HG03342 (cell line): ENCODE results near the gene TRIM28.
"Not testable (repeated sequence)": the region's sequence is repeated elsewhere in the genome, so short reads cannot be mapped to it uniquely, and the experiment has no call there.

Experiments used
- ATAC-seq: cut with Tn5 transposase; IDR thresholded peaks from one replicate; pipeline ENCODE4 v1.9.1; 2021; ENCODE audit warnings: mild to moderate bottlenecking, moderate library complexity; ENCODE audit not compliant: unreplicated experiment

Gene TRIM28

DNA sequence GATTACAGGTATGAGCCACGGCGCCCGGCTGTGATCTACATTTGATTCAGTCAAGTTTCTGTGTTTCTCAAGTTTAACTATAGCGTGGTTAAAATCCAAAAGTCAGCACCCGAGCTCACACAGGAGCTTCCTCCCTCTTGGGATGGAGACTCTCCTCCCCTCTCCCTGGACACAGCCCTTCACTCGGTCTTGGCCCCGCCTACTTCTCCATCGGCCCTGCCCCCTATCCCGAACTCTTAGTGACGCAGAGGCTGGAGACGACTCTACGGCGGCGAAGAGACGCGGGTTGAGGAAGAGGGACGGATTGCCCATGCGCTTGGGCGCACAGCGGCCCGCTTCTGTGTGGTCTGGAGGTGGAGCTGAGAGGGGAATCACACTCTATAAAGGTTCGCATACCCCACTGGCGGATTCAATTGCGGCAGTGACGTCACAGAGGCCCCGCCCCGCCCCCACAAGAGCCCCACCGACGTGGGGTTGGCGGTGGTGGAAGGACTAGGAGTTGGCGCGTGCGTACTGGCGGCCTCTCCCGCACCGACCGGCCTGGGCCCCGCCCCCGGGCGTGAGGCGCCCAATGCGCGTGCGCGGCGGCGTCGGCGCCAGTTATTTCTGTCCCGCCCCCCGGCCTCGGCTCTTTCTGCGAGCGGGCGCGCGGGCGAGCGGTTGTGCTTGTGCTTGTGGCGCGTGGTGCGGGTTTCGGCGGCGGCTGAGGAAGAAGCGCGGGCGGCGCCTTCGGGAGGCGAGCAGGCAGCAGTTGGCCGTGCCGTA lies at the start of gene TRIM28:
TSS of gene TRIM28 (plus strand) at position 239 of the 765 bp plus-strand sequence. CDS start 694 bp downstream, outside the sequence.
- ATAC-seq, result peak; percentile 77

DNA sequence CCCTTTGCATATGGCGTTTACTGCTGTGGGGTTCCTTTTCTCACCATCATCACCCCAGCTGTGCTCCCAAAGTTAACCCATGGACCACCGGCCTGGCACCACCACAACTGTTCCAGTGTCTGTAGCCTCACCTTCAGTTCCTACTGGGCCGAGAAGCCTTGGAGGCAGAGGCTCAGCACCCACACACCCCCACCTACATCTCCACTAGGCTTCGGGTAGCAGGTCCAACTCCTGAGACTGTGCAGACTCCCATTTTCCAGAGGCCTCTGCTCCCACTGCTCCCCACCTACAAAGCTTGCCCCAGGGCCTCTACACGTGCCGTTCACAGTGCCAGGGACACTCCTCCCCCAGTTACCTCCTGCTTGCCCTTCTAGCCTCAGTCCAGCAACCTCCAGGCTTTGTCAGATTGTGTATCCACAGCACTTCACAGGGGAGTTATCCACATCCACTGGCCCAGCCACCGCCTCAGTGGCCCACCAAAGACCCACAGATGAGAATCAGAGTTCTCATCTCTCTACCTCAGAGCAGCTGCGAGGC lies 46.2 kb upstream of the TRIM28 start:
- no peak for ATAC-seq

DNA sequence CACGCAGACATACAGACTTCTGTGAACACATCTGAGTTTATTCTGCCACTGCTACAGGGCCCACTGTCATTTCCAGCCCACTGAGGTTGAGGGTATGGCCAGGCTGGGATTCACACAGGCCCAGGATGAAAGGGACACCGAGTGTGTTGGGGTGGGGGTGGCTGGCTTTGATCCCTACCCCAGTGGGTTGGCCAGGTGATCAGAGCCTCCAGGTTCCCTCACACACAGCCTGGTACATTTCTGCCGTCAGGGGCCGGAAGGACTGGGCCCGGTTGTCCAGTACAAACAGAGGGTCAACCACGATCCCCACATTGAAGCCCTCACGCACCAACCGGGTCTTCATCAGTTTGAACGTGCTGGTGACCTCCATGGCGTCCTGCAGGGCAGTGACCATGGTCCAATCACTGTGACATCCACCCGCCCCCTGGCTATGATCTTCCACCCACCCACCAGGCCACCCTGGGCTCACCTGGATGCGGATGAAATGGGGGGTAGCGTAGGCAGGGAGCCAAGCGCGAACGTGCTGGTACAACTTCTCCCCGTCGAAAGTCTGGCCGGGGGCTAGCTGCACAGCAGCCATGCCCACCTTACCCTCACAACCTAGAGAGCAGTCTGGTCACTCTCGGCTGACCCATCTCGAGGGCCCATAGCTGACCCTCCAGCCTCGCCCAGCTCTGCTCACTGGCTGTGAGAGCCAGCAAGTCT lies 45.4 kb upstream of the TRIM28 start:
- ATAC-seq, result no peak

DNA sequence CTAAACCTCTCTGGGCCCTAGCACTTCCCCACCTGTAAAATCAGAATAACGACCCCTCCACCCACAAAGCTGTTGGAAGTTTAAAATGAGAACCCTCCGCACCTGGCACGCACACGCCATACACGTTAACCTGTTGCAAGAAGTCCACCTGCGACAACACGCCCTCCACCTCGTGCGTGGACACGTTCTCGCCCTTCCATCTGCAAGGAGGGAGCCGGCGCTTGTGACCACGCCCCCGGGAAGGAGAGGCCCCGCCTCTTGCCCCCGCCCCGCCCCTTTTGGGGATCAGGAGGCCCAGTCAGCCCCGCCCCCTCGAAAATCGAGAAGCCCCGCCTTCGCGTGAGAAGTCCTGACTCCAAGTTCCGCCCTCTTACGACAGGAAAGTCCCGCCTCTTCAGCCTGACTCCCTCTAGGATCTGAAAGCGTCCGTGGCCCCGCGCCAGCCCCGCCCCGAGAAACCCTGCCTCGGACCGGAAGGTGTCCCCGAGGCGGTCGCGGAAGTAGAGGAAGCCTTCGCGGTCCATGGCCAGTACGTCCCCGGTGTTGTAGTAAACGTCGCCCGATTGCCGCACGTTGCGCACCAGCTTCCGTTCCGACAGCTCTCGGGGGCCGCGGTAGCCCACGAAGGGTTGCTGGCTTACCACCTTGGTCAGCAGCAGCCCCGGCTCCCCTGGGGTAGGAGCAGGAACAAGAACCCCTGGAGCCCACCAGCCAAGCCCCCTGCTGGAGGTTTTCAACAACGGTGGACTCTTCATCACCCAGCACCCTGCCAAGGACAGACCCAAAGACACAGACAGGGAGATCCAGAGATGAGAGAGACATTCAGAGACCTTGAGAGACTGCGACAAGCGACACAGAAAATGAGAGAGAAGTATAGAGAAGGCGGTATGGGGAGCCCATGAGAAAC lies 44.6 kb upstream of the TRIM28 start:
- ATAC-seq, result peak; percentile 92

DNA sequence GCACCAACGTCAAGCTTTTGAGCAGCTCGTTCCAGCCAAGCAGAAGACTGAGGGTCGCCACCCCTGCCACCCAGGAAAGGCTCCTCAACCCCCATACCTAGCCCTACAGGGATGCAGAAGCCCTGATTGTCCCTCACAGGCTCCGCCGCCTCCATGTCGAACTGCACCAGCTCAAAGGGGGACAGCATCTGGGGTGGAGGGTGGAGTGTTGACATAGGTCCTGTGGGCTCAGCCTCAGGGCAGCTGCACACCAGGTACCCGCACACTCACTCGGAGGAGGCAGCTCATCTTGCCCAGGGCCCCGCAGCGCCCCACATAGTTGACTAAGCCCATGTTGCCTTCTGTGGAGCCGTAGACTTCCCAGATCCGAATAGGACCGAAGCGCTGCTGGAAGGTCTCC lies 43.6 kb upstream of the TRIM28 start:
- ATAC-seq, result no peak

DNA sequence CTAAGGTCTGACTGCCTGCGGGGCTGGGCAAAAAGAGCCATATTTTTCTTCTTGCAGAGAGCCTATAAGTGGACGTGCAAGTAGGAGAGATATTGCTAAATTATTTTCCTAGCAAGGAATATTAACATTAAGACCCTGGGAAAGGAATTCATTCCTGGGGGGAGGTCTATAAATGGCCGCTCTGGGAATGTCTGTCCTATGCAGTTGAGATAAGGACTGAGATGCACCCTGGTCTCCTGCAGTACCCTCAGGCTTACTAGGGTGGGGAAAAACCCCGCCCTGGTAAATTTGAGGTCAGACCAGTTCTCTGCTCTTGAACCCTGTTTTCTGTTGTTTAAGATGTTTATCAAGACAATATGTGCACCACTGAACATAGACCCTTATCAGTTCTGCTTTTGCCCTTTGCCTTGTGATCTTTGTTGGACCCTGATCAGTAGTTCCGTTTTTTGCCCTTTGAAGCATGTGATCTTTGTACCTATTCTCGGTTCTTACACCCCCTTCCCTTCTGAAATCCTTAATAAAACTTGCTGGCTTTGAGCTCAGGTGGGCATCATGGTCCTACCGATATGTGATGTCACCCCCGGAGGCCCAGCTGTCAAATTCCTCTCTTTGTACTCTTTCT lies 36.2 kb upstream of the TRIM28 start:
- not testable (repeated sequence) for ATAC-seq

DNA sequence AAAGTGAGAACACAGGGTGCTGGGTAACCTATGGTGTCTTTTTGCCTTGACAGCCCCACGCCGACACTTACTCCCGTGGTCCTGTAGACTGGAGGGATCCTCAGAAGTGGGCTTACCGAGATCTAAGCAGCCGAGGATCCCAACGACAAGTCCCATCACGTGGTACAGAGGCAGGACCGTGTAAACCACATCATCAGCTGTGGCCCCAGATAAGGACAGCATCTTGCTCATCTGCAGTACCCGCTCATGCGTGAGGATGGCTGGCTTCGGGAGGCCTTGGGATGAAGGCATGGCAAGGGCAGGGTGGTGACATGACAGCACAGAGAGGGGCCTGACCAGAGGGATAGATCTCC lies 34.2 kb upstream of the TRIM28 start:
- ATAC-seq, result no peak

DNA sequence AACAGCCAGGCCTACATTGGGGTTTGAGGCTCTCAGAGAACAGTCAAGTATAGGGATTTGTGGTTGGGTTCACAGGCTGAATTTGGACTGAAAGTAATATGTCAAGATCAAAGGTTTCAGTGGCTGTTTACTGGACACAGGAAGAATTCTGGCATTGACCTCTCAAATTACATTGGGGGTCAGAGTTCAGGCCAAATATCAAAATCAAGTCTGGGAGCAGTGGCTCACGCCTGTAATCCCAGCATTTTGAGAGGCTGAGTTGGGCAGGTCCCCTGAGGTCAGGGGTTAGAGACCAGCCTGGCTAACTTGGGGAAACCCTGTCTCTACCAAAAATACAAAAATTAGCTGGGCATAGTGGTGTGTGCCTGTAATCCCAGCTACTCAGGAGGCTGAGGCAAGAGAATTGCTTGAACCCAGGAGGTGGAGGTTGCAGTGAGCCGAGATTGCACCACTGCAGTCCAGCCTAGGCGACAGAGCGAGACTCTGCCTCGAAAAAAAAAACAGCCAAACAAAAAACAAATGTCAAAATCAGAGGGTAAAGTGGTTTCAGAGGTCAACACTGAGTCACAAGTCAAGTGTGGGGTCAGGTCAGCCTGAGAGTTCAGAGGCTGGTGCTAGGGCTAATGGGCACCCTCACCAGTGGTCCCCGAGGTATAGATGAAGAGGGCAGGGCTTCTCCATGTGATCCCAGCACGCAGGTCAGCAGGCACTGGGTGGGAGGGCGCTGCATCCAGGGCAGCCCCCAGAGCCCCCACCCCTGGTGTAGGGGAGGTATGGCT lies 33.6 kb upstream of the TRIM28 start:
- no peak for ATAC-seq

DNA sequence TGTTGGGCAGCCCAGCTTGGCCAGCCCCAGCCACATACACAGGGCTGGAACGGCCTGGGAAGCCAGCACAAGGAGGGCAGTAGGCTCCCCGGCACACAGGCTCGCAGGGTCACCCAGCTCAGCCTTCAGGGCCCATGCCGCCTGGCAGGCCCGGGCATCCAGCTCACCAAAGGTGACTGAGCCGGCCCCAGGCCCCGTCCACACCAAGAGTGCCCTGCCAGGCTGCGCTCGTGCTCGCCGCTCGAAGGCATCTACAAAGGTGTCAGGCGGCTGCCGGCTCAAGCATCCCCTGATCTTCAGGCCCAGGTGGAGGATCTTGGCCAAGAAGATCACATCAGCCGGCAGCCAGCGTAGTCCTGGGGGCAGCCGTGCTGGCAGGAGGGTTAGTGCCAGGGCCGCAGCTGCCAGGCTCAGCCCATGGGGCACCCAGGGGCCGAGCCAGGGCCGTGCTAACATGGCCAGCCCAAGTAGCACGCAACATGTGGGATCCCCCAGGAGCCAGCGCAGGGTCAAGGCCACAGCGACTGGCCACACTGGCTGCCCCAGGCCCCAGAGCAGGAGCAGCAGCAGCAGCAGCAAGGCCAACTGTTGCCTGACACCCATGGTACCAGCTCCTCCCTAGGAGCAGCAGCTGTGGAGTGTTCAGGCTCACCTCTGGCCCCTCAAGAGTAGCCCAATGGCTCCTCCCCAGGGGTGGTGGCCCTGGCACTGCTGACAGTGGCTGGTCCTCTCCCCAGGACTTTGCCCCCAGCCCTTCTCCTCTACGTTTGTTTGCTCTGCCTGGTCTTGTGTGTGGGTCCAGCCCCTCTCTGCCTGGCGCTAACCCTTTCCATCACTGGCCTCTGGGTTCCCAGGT lies 32.3 kb upstream of the TRIM28 start, which contains the start of gene SLC27A5:
TSS of gene SLC27A5 (minus strand) at position 640 of the 856 bp plus-strand sequence. CDS start at position 603, 37 bp downstream.
- no peak for ATAC-seq

DNA sequence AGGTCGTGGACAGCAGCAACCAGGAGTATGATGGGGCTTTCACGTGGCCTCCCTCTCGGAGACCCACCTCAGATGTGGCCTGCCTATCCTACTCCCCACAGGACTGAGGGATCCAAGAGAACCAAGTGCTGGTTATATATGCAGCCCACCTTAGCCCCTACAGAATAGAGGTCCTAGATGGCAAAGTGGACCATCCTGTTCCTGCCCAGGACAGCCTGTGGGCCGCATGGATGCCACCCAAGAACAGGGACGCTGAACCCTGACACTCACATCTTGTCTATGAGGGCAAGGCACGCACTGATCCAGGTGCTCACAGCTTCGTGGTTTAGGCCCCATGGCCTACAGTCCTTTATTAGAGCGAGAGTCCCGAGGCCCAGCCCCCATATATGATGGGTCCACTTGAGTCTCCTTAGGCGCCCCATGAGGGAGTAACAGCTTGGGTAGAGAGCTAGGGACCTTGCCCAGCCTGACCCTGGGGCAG lies 30.6 kb upstream of the TRIM28 start:
- ATAC-seq, result no peak

DNA sequence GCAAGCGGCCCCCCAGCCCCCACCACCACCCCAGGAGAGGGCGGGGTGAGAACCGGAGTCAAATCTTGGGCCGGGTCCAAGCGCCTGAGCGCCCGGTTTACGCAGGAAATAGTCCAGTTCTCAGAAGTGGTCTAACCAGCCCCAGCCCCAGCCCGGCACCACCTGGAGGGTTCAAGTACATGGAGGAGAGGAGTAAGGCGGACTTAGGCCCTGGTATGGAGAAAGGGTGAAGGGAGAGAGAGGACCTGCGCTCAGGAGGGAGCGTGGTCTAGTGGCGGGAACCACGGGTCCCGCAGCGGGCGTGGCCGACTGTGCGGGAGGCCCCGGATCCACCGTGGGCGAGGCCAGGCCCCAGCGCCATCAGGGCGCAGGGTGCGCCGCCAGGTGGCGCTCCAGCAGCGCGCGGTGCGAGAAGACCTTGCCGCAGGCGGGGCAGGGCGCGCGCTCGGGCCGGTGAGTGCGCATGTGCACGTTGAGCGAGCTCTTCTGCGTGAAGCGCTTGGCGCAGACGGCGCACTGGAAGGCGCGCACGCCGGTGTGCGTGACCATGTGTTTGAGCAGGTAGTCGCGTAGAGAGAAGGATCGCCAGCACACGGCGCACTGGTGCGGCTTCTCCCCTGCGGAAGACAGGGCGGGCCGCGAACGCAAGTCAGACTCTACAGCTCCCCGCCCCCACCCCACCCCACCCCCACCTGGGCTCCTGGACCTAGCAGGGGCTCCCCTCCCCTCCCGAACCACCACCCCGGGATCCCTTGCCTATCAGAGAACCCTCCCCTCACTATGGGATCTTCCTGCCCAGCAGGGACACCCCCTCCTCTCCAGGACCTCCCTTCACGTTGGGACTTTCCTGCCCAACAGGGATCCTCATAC lies 29.9 kb upstream of the TRIM28 start:
- peak; percentile 62 for ATAC-seq

DNA sequence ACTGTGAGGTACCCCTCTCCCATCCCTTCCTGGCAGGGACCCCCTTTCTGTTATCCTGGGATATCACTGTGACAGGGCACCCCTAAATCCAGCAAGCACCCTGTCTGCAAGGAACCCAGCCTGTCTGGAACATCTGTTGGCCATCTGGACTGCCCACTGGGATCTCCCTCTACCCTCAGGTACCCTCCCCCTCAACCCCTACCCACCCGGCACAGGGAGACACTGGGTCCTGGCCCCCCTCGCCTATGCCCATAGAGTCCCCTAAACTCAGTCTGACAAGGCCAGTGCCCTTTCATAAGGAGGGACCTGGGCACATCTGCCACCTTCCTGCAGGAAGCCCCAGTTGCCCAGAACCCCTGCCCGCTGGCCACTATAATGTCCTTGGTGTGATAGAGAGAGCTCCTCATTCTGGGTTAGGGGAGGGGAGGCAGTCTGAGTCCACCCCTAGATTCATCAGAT lies 29.3 kb upstream of the TRIM28 start:
- ATAC-seq, result no peak

DNA sequence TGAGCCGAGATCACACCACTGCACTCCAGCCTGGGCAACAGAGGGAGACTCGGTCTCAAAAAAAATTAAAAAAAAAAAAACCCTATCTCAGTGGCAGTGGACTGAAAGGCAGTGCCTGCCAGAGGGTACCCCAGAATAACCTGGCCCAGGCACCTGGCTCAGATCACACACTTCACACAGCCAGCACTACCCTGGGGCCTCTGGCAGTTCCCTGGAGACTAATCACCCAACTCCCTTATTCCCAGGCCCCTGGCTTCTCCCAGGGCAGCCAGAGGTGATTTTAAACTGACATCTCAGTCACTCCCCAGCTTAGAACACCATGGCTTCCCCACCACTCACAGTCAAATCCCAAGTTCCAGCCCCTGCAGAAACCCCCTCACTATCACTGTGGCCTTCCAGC lies 28.6 kb upstream of the TRIM28 start:
- no peak for ATAC-seq

DNA sequence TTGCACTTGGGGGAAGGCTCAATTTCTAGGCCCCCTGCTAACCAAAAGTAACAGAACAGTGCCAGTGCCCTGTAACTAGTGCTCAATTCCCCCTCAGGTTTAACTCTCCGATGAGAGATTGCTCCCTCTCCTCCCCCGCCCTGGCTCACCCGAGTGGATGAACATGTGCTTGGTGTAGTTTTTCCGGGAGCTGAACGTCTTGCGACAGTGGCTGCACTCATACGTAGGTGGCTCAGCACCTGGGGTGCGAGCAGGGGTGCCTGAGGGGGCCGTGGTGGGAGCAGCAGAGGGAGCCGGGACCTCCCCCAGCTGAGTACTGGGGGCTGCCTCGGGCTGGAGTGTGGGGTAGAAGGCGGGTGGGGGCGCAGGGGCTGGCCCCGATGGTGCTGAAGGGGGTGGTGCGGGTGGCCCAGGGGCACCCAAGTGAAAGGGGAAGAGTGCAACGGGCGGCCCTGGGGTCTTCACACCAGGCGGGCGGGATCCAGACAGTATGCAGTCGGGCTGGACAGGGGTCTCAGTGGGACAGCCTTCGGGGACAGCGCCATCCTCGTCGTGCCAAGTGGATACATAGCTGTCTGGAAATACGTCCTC lies 27.5 kb upstream of the TRIM28 start:
- ATAC-seq, result no peak

DNA sequence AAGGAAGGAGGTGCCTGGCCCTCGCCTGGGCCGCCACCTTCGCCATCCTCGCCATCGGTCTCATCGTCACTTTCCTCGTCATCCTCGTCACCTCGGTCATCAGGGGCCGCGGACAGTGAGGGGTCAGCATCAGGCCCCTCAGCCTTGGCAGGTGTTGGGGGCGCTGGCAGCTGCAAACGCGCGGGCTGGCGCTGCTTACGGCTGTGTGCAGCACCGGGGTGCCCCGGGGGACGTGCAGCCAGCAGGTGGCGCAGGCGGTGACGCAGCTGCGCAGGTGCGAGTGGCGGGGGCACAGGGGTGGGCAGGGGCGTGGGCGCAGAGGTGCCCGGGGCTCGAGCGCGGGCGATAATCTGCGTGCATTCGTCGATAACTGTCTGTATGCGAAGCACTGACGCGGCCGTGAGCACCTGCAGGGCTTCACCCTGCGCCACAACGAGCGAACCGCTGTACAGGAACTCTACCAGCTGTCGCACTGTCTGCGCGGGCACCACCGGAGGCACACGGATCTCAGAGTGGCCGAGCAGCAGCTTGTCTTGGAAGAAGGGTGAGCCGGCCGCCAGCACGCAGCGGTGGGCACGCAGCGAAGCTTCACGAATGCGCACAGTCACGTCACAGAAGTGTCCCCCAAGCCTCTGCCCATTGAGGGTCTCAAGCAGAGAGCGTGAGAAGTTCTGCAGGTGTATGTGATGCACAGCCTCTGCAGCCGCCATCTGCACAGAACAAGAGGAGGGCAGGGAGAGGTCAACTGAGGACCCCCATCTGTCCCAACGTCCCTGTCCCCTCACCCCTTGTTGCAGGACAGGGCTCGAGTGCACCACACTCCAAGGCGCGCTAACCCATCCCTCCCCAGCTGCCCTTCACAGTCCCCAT lies 26.7 kb upstream of the TRIM28 start:
- no peak for ATAC-seq
